A172 (cell line): Measurements from ENCODE around the gene FRS2. TPM values are rescaled to one million over a fixed set of nuclear protein-coding genes. Genes with fewer than 3 reads are reported as not detected.
A peak's percentile ranks its signal among the peaks of the same experiment; 100 is the strongest.
"Not testable (repeated sequence)": the region's sequence is repeated elsewhere in the genome, so short reads cannot be mapped to it uniquely, and the experiment has no call there.

ENCODE experiments used
- DNase-seq: peaks from one replicate; pipeline ENCODE4 v3.0.0-alpha.2; 2015; ENCODE audit warnings: low spot score
- total RNA-seq: library from RNA; depleted of rRNA; stranded (reverse); fragments of >200 nt; shearing (Covaris generic); gene quantifications from 2 replicates; pipeline ENCODE4 v1.2.3, GENCODE V29; 2014

The FRS2 gene
- total RNA-seq, 1 experiment from 2014 or later = 42.4 TPM

- DNase-seq = no peak
Observed at GRCh38 chr12:69579029-69579428, 108.8 kb downstream of the FRS2 start.

- no peak for DNase-seq
Observed at GRCh38 chr12:69580074-69580473, 109.9 kb downstream of the FRS2 start.

GRCh38 chr12:69583203-69583602 lies 113.0 kb downstream of the FRS2 start:
- DNase-seq = no peak

- peak; percentile 92 for DNase-seq
Observed at GRCh38 chr12:69585189-69586062, 115.2 kb downstream of the FRS2 start, which contains the start of gene CCT2. Gene CCT2, plus strand, starts transcription at chr12:69585459. Its CDS starts 63 bp downstream, at chr12:69585522.

- no peak for DNase-seq
Observed at GRCh38 chr12:69588527-69588926, 118.3 kb downstream of the FRS2 start.

- no peak for DNase-seq
Observed at GRCh38 chr12:69589082-69589481, 118.9 kb downstream of the FRS2 start.

GRCh38 chr12:69595689-69596088 lies 125.5 kb downstream of the FRS2 start:
- DNase-seq = no peak

- DNase-seq = no peak
Observed at GRCh38 chr12:69598174-69598753, 128.1 kb downstream of the FRS2 start.

- no peak for DNase-seq
Observed at GRCh38 chr12:69600804-69601203, 130.6 kb downstream of the FRS2 start.

- no peak for DNase-seq
Observed at GRCh38 chr12:69601962-69602685, 131.9 kb downstream of the FRS2 start.

- no peak for DNase-seq
Observed at GRCh38 chr12:69602954-69603353, 132.8 kb downstream of the FRS2 start.

GRCh38 chr12:69603556-69603955 lies 133.4 kb downstream of the FRS2 start:
- DNase-seq = not testable (repeated sequence)

GRCh38 chr12:69604275-69604674 lies 134.1 kb downstream of the FRS2 start:
- DNase-seq = not testable (repeated sequence)

- DNase-seq = no peak
Observed at GRCh38 chr12:69608114-69608513, 137.9 kb downstream of the FRS2 start.

- no peak for DNase-seq
Observed at GRCh38 chr12:69610126-69610525, 139.9 kb downstream of the FRS2 start.

GRCh38 chr12:69610729-69611128 lies 140.5 kb downstream of the FRS2 start, which contains the start of gene LRRC10:
Gene LRRC10, minus strand, starts transcription at chr12:69610907. Its CDS starts 69 bp downstream, at chr12:69610838.
- DNase-seq = no peak

GRCh38 chr12:69613351-69613750 lies 143.2 kb downstream of the FRS2 start:
- DNase-seq = no peak

GRCh38 chr12:69616025-69616424 lies 145.8 kb downstream of the FRS2 start:
- DNase-seq = no peak

GRCh38 chr12:69619050-69619449 lies 148.9 kb downstream of the FRS2 start:
- no peak for DNase-seq

GRCh38 chr12:69620077-69620476 lies 149.9 kb downstream of the FRS2 start:
- DNase-seq = no peak

GRCh38 chr12:69620921-69621320 lies 150.7 kb downstream of the FRS2 start:
- no peak for DNase-seq

- no peak for DNase-seq
Observed at GRCh38 chr12:69621551-69621950, 151.4 kb downstream of the FRS2 start.
